PC-9 (cell line): ENCODE data around the gene EMP1. TPM values are rescaled to one million over a fixed set of nuclear protein-coding genes. Genes with fewer than 3 reads are reported as not detected.

Source experiments
- BruUV-seq: library from RNA; stranded (reverse); fragments of 400-500 nt; replicated peaks from 2 replicates; lab custom pipeline; 2021; lab: Mats Ljungman, UMichigan
- CTCF ChIA-PET: fragments of 300-600 bp; sonication (Branson Sonifier 250); formaldehyde crosslinking; loops from one replicate; lab custom pipeline; 2022; ENCODE audit warnings: antibody characterized with exemption; lab: Charles Lee
- POLR2A ChIA-PET: fragments of 300-600 bp; sonication (Branson Sonifier 250); formaldehyde crosslinking; loops from one replicate; lab custom pipeline; 2022; ENCODE audit warnings: antibody characterized with exemption; ENCODE audit not compliant: unreplicated experiment; lab: Charles Lee
- DNase-seq, 2 experiments: peaks; one replicate each; pipeline versions ENCODE4 v3.0.0 to v3.0.0-alpha.2; 2015 to 2022; ENCODE audit warnings: mixed read lengths in 1 of 2
- H2AFZ ChIP-seq: fragments of 200-600 bp; sonication (generic); 2 replicates; pipeline ENCODE4 v1.8.1; 2017; ENCODE audit warnings: antibody characterized with exemption
- H3F3A ChIP-seq: fragments of 200-600 bp; sonication (generic); 2 replicates; pipeline ENCODE4 v1.8.1; 2017; ENCODE audit warnings: antibody characterized with exemption, mild to moderate bottlenecking, low read depth; ENCODE audit not compliant: insufficient read depth
- H3K27ac ChIP-seq: fragments of 200-600 bp; sonication (generic); 2 replicates; pipeline ENCODE4 v1.6.1; 2016; ENCODE audit warnings: mixed run types
- H3K27me3 ChIP-seq: fragments of 200-600 bp; sonication (generic); 2 replicates; pipeline ENCODE4 v1.6.1; 2016; ENCODE audit warnings: low read depth, mixed run types; ENCODE audit not compliant: insufficient read depth
- H3K36me3 ChIP-seq: fragments of 200-600 bp; sonication (generic); 2 replicates; pipeline ENCODE4 v1.6.1; 2016; ENCODE audit warnings: low read depth, mixed run types
- H3K4me1 ChIP-seq: fragments of 200-600 bp; sonication (generic); replicated peaks from 2 replicates; pipeline ENCODE4 v1.6.1; 2016; ENCODE audit warnings: mixed run types; ENCODE audit not compliant: insufficient read depth
- H3K4me2 ChIP-seq: fragments of 200-600 bp; sonication (generic); 2 replicates; pipeline ENCODE4 v1.6.1; 2017; ENCODE audit warnings: mixed run types
- H3K4me3 ChIP-seq: fragments of 200-600 bp; sonication (generic); 2 replicates; pipeline ENCODE4 v1.6.1; 2016; ENCODE audit warnings: mixed run types
- H3K79me2 ChIP-seq: fragments of 200-600 bp; sonication (generic); 2 replicates; pipeline ENCODE4 v1.6.1; 2017; ENCODE audit warnings: low read depth, mixed run types
- H3K9me2 ChIP-seq: fragments of 200-600 bp; sonication (generic); 2 replicates; pipeline ENCODE4 v1.8.1; 2017; ENCODE audit warnings: mild to moderate bottlenecking; ENCODE audit not compliant: insufficient read depth
- H3K9me3 ChIP-seq: fragments of 200-600 bp; sonication (generic); 2 replicates; pipeline ENCODE4 v1.8.1; 2016; ENCODE audit warnings: low read depth; ENCODE audit not compliant: insufficient read depth
- H4K20me1 ChIP-seq: fragments of 200-600 bp; sonication (generic); 2 replicates; pipeline ENCODE4 v1.8.1; 2017; ENCODE audit not compliant: insufficient read depth
- EZH2 ChIP-seq: fragments of 200-600 bp; sonication (generic); IDR thresholded peaks from 2 replicates; pipeline ENCODE4 v1.8.0; 2017; ENCODE audit warnings: antibody characterized with exemption, low read depth
- intact Hi-C: fragments of 100-400 bp; cut with micrococcal nuclease; formaldehyde crosslinking; loops from one replicate; pipeline ENCODE4 v1.10.0; 2022; ENCODE audit not compliant: unreplicated experiment
- total RNA-seq: library from RNA; stranded (reverse); gene quantifications from 2 replicates; pipeline ENCODE4 v1.2.3, GENCODE V29; 2021
- TF ChIP-seq, protein P1 (sequence below): fragments of 200-600 bp; sonication (generic); conservative IDR thresholded peaks from 2 replicates; pipeline ENCODE4 v1.6.1; 2017; ENCODE audit warnings: mixed run types, antibody characterized with exemption, mild to moderate bottlenecking, moderate library complexity

The EMP1 gene
- total RNA-seq, 1 experiment from 2014 or later: 909 TPM

DNA sequence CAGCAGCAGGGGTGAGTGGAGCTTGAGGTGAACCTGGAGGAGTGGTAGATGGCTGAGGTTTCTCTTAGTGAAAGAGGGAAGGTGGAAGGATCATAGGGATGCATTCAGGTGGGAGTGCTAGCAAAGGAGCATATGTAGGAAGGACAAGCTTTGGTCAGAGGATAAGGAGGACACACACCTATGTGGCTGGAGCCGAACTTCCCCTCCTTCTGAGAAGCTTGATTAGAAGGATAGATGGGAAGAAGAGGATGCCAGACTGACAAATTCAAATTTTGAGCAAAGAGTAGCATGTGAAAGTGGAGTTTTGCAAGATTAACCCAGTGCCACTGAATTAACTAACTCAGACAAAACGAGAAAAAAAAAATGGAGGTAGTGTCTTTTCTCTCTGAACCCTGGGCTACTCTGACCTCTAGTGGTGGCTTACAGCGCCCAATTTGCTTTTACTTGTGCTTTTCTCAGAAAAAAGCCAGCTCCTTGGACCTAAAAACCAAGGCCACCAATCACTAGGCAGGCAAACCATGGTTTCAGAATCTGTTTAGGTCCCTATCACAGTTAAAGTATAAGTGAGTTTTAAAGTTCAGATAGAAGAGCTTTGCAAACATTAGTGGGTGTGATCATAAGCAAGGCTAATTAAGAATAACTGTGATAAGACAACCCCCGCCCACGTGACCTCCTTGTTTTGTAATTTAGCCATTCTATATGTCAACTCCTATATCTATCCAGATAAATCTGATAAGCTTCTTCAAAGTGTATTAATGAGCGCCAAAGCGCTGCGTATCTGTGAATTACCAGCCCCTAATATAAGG, 15.5 kb downstream of the EMP1 start:
- no peaks in the 10 kb centered on the region for H4K20me1 ChIP-seq
- H3K4me2 ChIP-seq: peak overlapping the region; percentile 98
- no TSS peak for BruUV-seq
- H3K4me3 ChIP-seq: no peak overlapping the region
- DNase-seq: peak in 1 of 2 experiments; percentile 64
- H3K9me3 ChIP-seq: no peaks in the 10 kb centered on the region
- H3F3A ChIP-seq: peaks cover 78% of the 10 kb centered on the region
- H3K36me3 ChIP-seq: peaks cover 91% of the 10 kb centered on the region
- CTCF ChIA-PET: interaction anchor here (0.5 to 1.8 kb wide), 19 partner anchors 9 to 297 kb away, joined by 3 to 14 read pairs (median 5); partner anchors contain the start of gene EMP1
- peaks cover 48% of the 10 kb centered on the region for H3K4me1 ChIP-seq
- no peaks in the 10 kb centered on the region for H3K27me3 ChIP-seq
- peak overlapping the region; percentile 99 for H3K27ac ChIP-seq
- intact Hi-C loops: loop anchor here (1.0 to 5.0 kb wide), 2 partner anchors 188 to 295 kb away; no protein-coding TSS in a partner anchor
- no peaks in the 10 kb centered on the region for H3K9me2 ChIP-seq
- POLR2A ChIA-PET: interaction anchor here (0.6 to 1.5 kb wide), 5 partner anchors 16 to 236 kb away, joined by 3 to 6 read pairs (median 3); partner anchors contain the start of gene EMP1
- H2AFZ ChIP-seq: no peak overlapping the region
- TF ChIP-seq EZH2: no peak
- TF ChIP-seq, protein P1, sequence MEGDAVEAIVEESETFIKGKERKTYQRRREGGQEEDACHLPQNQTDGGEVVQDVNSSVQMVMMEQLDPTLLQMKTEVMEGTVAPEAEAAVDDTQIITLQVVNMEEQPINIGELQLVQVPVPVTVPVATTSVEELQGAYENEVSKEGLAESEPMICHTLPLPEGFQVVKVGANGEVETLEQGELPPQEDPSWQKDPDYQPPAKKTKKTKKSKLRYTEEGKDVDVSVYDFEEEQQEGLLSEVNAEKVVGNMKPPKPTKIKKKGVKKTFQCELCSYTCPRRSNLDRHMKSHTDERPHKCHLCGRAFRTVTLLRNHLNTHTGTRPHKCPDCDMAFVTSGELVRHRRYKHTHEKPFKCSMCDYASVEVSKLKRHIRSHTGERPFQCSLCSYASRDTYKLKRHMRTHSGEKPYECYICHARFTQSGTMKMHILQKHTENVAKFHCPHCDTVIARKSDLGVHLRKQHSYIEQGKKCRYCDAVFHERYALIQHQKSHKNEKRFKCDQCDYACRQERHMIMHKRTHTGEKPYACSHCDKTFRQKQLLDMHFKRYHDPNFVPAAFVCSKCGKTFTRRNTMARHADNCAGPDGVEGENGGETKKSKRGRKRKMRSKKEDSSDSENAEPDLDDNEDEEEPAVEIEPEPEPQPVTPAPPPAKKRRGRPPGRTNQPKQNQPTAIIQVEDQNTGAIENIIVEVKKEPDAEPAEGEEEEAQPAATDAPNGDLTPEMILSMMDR: peak; percentile 71
- H3K79me2 ChIP-seq: peaks cover 68% of the 10 kb centered on the region

DNA sequence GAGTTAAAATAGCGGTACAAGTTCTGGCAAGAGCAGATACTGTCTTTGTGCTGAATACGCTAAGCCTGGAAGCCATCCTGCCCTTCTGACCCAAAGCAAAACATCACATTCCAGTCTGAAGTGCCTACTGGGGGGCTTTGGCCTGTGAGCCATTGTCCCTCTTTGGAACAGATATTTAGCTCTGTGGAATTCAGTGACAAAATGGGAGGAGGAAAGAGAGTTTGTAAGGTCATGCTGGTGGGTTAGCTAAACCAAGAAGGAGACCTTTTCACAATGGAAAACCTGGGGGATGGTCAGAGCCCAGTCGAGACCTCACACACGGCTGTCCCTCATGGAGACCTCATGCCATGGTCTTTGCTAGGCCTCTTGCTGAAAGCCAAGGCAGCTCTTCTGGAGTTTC, 18.5 kb downstream of the EMP1 start:
- POLR2A ChIA-PET: no interaction called here
- TF ChIP-seq EZH2: no peak
- Histone ChIP-seq H2AFZ (no peak overlapping the region), H3K4me1 (peaks cover 19% of the 10 kb centered on the region), H3K9me3 (peaks cover 13% of the 10 kb centered on the region), H4K20me1 (no peaks in the 10 kb centered on the region), H3F3A (peaks cover 81% of the 10 kb centered on the region), H3K27ac (peak overlapping the region; percentile 33; the same call in 1 of the 2 replicates), H3K79me2 (peaks cover 40% of the 10 kb centered on the region), H3K36me3 (peaks cover 79% of the 10 kb centered on the region), H3K27me3 (no peaks in the 10 kb centered on the region), H3K9me2 (no peaks in the 10 kb centered on the region), H3K4me3 (no peak overlapping the region), H3K4me2 (no peak overlapping the region)
- CTCF ChIA-PET: no interaction called here
- no peak for DNase-seq
- BruUV-seq: TSS peak; percentile 6
- intact Hi-C loops: no loop called here

DNA sequence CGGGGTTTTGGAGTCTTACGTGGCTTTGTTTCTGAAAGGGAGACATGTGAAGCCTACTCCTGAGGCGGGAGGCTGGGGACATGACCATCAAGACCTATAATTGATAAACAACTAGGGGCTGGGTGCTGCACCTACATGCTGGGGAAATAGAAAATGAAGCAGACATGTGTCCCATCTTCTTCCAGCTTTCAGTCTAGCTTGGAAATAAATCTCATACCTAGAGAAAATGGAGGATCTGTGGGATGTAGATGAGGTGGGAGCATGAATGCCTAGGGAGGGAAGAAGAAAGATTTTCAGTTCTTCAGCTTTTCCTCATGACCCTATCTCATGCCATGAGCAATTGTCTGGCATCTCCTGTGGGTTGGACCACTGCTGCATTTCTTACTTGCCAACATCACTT, 22.1 kb downstream of the EMP1 start:
- H2AFZ ChIP-seq: no peak overlapping the region
- no peak for DNase-seq
- peaks cover 93% of the 10 kb centered on the region for H3F3A ChIP-seq
- H3K27ac ChIP-seq: peak overlapping the region; percentile 16; the same call in 1 of the 2 replicates
- H3K27me3 ChIP-seq: no peaks in the 10 kb centered on the region
- no peaks in the 10 kb centered on the region for H3K9me2 ChIP-seq
- no peak overlapping the region for H3K4me2 ChIP-seq
- POLR2A ChIA-PET: interaction anchor here (0.6 kb wide), 1 partner anchor 478 kb away, joined by 6 read pairs; no protein-coding TSS in a partner anchor
- no peak overlapping the region for H3K4me3 ChIP-seq
- no TSS peak for BruUV-seq
- intact Hi-C loops: no loop called here
- CTCF ChIA-PET: interaction anchor here (0.6 kb wide), 1 partner anchor 121 kb away, joined by 3 read pairs; no protein-coding TSS in a partner anchor
- H3K36me3 ChIP-seq: peaks cover 43% of the 10 kb centered on the region
- H4K20me1 ChIP-seq: no peaks in the 10 kb centered on the region
- peaks cover 5% of the 10 kb centered on the region; the same call in 1 of the 2 replicates for H3K79me2 ChIP-seq
- no peak for TF ChIP-seq EZH2
- TF ChIP-seq, protein P1: no peak
- H3K4me1 ChIP-seq: peaks cover 29% of the 10 kb centered on the region
- H3K9me3 ChIP-seq: peaks cover 13% of the 10 kb centered on the region
